Dendritic cell treated with granulocyte-macrophage colony-stimulating factor and Interleukin-4, amounts not matched to agents 40 ng/mL and 50 ng/mL, for 4 days (primary cell): Measurements from ENCODE around the gene ZDHHC1.

ENCODE experiments used
- H3K27ac Mint-ChIP-seq: one replicate; pipeline ENCODE4 v1.8.0; 2022; ENCODE audit warnings: mild to moderate bottlenecking, mixed read lengths
- H3K27me3 Mint-ChIP-seq: one replicate; pipeline ENCODE4 v1.8.0; 2022; ENCODE audit warnings: mild to moderate bottlenecking, mixed read lengths
- H3K36me3 Mint-ChIP-seq: one replicate; pipeline ENCODE4 v1.8.0; 2022; ENCODE audit warnings: low read depth, mixed read lengths
- H3K4me1 Mint-ChIP-seq: one replicate; pipeline ENCODE4 v1.8.0; 2022; ENCODE audit warnings: low read depth, mixed read lengths
- H3K4me3 Mint-ChIP-seq: one replicate; pipeline ENCODE4 v1.8.0; 2022; ENCODE audit warnings: mild to moderate bottlenecking, moderate library complexity, mixed read lengths
- H3K9me3 Mint-ChIP-seq: one replicate; pipeline ENCODE4 v1.8.0; 2022; ENCODE audit warnings: mixed read lengths
- intact Hi-C: fragments of 100-400 bp; cut with micrococcal nuclease; formaldehyde crosslinking; loops from one replicate; pipeline ENCODE4 v1.15.0; 2022

ZDHHC1 gene

DNA sequence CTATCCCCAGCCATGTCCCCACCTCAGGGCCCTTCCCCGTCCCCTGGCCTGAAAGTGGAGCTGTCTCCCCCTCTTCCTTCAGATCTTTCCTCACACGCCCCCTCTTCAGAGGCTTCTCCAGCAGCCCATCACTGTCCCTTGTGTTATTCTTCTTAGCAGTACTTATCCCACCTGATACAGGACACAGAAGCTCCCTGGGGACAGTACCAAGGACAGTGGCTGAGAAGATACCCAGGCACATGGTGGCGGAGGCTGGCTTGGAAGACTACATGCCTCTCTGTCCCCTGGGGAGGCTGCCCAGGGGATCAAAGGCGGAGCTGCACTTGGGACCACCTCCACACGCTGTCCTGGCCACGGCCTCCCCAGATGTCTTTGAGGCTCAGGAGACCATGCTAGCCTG lies 38.6 kb upstream of the ZDHHC1 start:
- intact Hi-C loops, result no loop called here
- no peaks in the 10 kb centered on the region for H3K27me3 Mint-ChIP-seq
- no peaks in the 10 kb centered on the region for H3K9me3 Mint-ChIP-seq
- H3K36me3 Mint-ChIP-seq, result peaks cover 88% of the 10 kb centered on the region
- H3K4me1 Mint-ChIP-seq, result peaks cover 73% of the 10 kb centered on the region
- H3K27ac Mint-ChIP-seq, result peak overlapping the region; percentile 8
- no peak overlapping the region for H3K4me3 Mint-ChIP-seq

DNA sequence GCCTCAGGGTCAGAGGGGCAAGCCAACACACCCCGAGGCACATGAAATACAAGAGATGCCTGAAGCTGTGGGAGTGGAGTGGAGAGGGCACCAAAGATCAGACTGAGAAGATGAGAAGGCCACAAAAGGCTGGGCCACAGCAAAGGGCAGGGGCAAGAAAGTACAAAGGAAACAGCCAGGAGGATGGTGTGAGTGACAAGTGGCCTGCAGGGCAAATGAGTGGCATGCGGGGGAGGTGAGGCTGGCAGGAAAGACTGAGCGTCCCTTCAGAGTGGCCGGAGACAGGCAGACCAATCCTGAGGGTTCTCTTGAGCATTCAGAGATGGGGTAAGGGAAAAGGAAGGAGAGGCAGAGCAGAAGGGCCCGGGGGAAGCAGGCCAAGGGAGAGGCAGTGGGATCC lies 37.8 kb upstream of the ZDHHC1 start:
- Mint-ChIP-seq H3K4me3 (no peak overlapping the region), H3K4me1 (peaks cover 66% of the 10 kb centered on the region), H3K9me3 (no peaks in the 10 kb centered on the region), H3K27ac (no peak overlapping the region), H3K27me3 (no peaks in the 10 kb centered on the region), H3K36me3 (peaks cover 93% of the 10 kb centered on the region)
- intact Hi-C loops, result no loop called here

DNA sequence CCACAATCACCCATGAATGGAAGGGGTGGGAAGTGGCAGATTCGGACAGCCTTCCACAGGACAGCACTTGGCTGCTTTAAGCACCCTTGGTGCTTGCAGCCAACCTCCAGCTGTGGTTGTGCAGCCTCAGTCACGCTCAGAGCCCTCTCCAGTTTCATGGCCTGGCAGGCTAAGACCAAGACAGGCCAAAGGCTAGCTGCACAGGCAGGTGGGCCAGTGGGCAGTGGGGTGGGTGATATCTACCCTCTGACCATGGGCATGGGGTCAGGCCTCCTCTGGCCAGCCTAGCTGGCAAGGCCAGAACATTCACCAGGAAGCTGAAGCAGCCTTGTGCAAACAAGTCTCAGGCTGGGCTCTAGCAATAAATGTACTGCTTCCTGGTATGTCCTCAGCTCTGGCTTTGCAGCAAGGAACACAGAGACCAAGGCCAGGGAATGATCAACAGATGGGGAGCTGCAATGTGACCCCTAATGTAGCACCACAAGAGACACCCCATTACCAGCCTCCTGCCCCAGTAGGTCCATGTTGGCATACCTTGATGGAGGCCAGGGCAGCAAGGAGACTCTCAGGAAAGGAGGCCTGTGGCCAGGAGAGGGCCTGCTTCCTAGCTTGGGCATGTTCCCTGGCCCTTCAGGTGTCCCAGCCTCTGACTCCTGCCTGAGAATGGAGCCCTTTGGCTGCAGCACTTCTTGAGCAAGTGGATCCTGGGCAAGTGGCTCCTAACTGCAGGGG lies 35.6 kb upstream of the ZDHHC1 start:
- H3K27ac Mint-ChIP-seq, result no peak overlapping the region
- intact Hi-C loops, result no loop called here
- no peak overlapping the region for H3K4me3 Mint-ChIP-seq
- H3K27me3 Mint-ChIP-seq, result no peaks in the 10 kb centered on the region
- peaks cover 98% of the 10 kb centered on the region for H3K36me3 Mint-ChIP-seq
- peaks cover 48% of the 10 kb centered on the region for H3K4me1 Mint-ChIP-seq
- H3K9me3 Mint-ChIP-seq, result no peaks in the 10 kb centered on the region

DNA sequence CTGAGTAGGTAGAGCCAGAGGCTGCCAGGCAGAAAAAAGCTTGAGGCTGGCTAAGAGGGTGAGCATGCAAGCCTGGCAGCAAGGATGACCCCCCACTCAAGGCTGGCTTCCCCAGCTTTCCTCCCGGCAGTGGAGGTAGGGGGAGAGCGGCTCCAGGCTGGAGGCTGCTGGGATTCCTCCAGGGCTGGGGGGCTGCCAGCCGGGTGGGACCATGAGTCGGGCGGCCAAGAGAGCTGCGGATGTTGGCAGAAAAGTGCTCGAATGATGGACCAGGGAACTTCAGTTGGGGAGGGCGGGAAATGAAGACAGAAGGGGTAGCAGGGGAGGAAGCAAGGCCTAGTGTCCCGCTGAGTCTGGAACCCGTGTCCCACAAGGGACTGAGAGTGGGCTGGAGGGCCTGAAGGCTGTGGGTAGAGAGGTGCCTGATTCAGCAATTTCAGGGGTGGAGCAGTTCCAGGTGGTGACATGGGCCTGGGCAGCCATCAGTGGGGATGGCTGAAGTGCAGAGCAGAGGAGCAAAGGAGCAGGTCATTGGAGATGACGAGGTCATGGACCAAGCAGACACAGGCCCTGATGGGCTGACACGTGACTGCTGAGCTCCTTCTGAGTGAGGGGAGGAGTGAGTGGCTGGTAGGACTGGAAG lies 34.9 kb upstream of the ZDHHC1 start:
- no peak overlapping the region for H3K4me3 Mint-ChIP-seq
- H3K4me1 Mint-ChIP-seq, result peaks cover 48% of the 10 kb centered on the region
- no peaks in the 10 kb centered on the region for H3K9me3 Mint-ChIP-seq
- H3K36me3 Mint-ChIP-seq, result peaks cover 98% of the 10 kb centered on the region
- H3K27ac Mint-ChIP-seq, result no peak overlapping the region
- intact Hi-C loops, result no loop called here
- no peaks in the 10 kb centered on the region for H3K27me3 Mint-ChIP-seq

DNA sequence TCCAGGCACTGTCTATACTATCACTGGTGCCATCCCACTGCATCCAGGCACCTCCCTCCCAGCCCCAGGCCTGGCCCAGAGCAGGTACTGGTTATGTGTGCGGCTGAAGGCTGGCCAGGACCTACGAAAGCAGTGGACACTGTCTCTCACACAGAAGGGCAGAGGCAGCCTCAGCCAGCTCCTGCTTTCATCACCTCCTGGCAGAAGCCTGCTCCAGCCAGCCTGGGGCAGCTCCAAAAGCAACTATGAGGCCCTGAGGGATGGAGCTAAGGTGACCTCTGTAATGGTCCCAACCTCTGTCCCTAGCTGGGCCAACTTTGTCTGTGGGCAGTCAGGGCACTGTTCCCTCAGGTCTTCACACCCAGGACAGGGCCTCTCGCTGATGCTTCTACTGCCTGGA lies 33.5 kb upstream of the ZDHHC1 start:
- Mint-ChIP-seq H3K36me3 (peaks cover 100% of the 10 kb centered on the region), H3K27ac (no peak overlapping the region), H3K9me3 (no peaks in the 10 kb centered on the region), H3K4me1 (peaks cover 43% of the 10 kb centered on the region), H3K27me3 (no peaks in the 10 kb centered on the region), H3K4me3 (no peak overlapping the region)
- intact Hi-C loops, result no loop called here

DNA sequence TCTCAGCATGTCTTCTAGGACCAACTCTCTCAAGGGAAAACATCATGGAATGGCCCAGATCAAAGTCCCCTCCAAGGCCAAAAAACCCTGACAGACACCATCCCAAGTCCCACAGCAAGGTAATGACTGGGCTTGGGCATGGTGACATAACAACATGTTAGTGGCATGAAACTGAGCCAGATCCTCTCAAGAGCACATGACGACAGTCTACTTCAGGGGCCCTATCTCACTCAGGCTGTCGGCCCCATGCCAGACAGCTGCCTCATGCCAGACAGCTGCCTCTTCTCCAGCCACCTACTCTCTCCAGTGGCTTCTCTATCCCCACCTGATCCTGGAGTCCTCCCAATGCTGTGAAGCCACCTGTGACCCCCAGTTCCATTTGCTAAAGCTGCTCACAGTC lies 33.1 kb upstream of the ZDHHC1 start:
- Mint-ChIP-seq H3K4me3 (no peak overlapping the region), H3K27ac (no peak overlapping the region), H3K36me3 (peaks cover 100% of the 10 kb centered on the region), H3K9me3 (no peaks in the 10 kb centered on the region), H3K27me3 (no peaks in the 10 kb centered on the region), H3K4me1 (peaks cover 42% of the 10 kb centered on the region)
- intact Hi-C loops, result no loop called here

DNA sequence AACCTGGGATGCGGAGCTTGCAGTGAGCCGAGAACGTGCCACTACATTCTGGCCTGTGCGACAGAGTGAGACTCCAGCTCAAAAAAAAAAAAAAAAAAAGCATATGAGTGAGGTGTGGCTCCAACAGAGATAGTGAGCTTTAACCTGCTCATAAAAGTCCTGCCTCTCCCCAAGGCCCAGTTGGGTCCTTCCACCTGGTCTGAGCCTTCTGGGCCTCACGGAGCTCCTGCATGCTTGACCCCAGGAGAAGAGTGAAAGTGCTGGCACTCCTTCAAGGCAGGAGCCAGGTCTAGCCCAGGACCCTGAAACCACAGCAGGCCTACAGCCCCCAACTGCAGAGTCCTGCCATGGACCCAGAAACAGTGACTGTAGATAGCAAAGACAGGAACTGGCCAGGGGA lies 32.3 kb upstream of the ZDHHC1 start:
- intact Hi-C loops, result no loop called here
- no peaks in the 10 kb centered on the region for H3K9me3 Mint-ChIP-seq
- H3K36me3 Mint-ChIP-seq, result peaks cover 100% of the 10 kb centered on the region
- no peaks in the 10 kb centered on the region for H3K27me3 Mint-ChIP-seq
- no peak overlapping the region for H3K4me3 Mint-ChIP-seq
- peaks cover 36% of the 10 kb centered on the region for H3K4me1 Mint-ChIP-seq
- no peak overlapping the region for H3K27ac Mint-ChIP-seq

DNA sequence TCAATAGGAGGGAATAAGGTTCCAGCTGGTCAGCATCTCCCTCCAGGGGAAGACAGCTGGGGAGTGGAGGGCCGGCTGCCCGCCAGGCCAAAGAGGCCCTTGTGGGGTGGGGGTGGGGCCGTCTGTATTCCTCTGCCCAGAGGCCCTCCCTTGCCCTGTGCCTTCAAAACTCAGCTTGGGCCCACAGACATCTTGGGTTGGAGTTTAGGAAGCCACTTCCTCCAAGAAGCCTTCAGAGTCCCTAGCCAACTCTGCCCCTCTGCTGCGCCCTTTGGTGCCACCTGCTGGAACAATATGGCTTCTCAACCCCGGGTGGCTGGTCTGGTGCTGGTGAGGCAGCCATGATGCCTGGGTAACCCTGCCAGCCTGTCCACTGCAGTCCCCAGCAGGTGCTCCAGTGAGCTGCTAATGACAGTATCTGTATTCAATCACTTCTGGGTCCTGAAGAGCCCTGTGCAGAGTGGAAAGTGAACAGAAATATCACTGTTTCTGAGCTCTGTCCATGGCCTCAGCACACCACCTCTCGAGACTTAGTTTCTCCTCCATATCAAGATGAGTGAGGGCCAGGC lies 31.3 kb upstream of the ZDHHC1 start:
- H3K36me3 Mint-ChIP-seq, result peaks cover 100% of the 10 kb centered on the region

DNA sequence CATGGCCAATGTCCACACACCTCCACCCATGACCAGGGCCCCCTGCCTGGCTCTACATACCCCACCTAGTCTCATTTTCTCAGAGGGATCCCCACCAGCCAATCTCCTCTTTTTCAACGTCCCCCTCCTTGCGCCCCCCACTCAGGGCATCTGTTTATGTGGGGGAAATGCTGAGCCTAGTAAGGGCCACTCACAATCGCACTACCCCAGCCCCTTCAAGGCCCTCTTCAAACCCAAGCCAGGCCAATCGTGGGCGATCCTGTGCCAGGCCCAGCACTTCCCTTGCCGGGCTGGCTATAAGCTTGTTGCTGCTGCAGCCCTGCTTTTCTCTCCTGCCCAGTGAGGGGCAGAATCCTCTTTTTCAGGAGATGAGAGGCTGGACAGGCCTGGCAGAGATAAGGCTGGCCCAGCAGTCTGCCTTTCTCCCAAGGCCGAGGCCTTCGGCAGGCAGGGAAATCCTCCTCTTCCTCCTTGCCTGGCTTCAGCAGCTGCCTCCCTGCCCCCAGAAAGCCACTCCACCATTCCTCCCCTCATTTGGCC lies 30.8 kb upstream of the ZDHHC1 start:
- intact Hi-C loops, result no loop called here
- peak overlapping the region; percentile 28 for H3K27ac Mint-ChIP-seq

More for the DNA sequence above, 31.3 kb upstream of the ZDHHC1 start:
- peak overlapping the region; percentile 28 for H3K27ac Mint-ChIP-seq
- intact Hi-C loops, result no loop called here
- no peaks in the 10 kb centered on the region for H3K9me3 Mint-ChIP-seq
- no peaks in the 10 kb centered on the region for H3K27me3 Mint-ChIP-seq
- H3K4me1 Mint-ChIP-seq, result peaks cover 36% of the 10 kb centered on the region
- H3K4me3 Mint-ChIP-seq, result no peak overlapping the region

DNA sequence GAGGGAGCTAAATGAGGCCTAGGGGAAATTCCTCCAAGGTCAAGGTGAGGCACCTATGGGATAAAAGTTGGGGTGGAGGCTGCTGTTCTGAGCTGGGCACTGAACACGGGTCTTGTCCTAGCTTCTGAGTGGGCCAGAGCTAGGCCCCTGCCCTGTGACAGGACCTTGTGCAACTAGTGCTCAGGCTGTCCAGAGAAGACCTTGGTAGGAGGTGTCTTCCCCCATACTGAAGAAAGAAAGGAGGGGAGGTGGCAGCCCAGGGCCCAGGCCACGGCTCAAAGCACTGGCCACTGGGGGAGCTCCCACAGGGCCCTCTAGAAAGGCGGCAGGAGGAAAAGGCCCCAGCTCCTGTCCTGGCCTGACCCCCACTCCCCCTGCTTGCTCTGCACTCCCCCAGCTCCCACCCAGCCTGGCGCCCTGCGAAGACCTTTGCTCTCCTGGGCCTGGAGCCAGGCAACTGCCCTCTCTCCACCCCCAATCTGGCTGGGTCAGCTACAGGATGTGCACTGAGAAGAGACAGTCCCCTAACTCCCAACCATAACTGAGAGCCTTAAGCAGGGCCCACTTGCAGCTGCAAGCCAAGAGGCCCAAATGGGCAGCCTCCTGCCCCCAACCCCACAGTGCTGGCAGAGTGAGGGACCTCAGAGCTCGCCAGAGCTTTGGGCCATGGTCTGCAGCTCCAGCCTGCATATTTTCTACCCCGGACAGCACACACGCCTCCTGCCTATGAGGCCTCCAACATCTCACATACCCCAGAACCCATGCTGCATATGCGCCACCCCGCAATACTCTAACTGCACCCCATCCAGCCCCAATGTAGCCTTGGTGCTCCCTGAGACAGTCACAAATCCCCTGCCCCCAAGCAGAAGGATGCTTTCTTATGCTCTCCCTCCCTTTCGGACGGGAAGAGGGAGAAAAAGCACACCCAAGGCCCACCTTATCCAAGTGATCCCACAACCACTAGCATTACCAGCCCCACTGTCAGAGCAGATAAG lies 29.9 kb upstream of the ZDHHC1 start:
- H3K4me3 Mint-ChIP-seq, result no peak overlapping the region
- no peaks in the 10 kb centered on the region for H3K9me3 Mint-ChIP-seq
- intact Hi-C loops, result no loop called here
- no peaks in the 10 kb centered on the region for H3K27me3 Mint-ChIP-seq
- H3K4me1 Mint-ChIP-seq, result peaks cover 33% of the 10 kb centered on the region
- H3K27ac Mint-ChIP-seq, result peak overlapping the region; percentile 28
- H3K36me3 Mint-ChIP-seq, result peaks cover 100% of the 10 kb centered on the region

More for the DNA sequence above, 30.8 kb upstream of the ZDHHC1 start:
- Mint-ChIP-seq H3K4me3 (no peak overlapping the region), H3K4me1 (peaks cover 36% of the 10 kb centered on the region), H3K36me3 (peaks cover 100% of the 10 kb centered on the region), H3K27me3 (no peaks in the 10 kb centered on the region), H3K9me3 (no peaks in the 10 kb centered on the region)

DNA sequence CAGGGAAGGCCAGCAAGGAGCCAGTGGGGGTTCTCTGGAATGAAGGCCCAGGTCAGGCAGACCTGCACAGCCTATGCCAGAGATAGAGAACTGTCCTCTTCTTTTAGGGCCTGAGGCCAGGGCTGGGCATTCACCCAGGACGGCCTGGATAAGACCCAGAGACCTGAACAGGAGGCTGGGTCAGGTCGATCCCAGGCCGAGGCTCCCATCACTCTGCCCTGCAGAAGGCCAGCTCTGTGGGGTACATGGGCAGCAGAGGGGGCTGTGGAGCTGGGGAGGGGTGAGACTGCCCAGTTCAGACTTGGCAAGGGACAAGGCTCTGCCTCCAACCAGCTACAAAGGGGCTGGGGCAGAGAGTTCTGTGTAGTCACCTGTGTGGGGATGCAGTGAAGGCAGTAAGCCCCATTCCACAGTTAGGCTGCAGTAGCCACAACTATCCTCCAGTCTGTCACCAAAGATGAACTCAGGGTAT lies 29.2 kb upstream of the ZDHHC1 start:
- Mint-ChIP-seq H3K4me3 (no peak overlapping the region), H3K27ac (no peak overlapping the region), H3K9me3 (no peaks in the 10 kb centered on the region), H3K36me3 (peaks cover 100% of the 10 kb centered on the region), H3K4me1 (peaks cover 26% of the 10 kb centered on the region), H3K27me3 (no peaks in the 10 kb centered on the region)
- intact Hi-C loops, result no loop called here

DNA sequence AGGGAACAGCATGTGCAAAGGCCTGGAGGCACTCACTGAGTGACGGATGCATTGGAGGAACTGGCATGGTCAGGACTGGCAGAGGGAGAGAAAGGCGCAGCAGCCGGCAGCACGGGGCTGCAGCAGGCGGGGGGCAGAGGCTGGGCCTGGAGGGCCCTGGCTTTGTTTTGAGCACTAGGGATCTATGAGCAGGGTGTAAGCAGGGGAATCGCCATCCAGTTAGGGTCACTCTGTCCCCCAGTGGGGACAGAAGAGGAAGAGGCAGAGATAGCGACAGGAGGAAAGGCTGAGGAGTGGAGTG lies 28.8 kb upstream of the ZDHHC1 start:
- Mint-ChIP-seq H3K4me1 (peaks cover 22% of the 10 kb centered on the region), H3K4me3 (no peak overlapping the region), H3K36me3 (peaks cover 100% of the 10 kb centered on the region), H3K27me3 (no peaks in the 10 kb centered on the region), H3K9me3 (no peaks in the 10 kb centered on the region), H3K27ac (no peak overlapping the region)
- intact Hi-C loops, result no loop called here

DNA sequence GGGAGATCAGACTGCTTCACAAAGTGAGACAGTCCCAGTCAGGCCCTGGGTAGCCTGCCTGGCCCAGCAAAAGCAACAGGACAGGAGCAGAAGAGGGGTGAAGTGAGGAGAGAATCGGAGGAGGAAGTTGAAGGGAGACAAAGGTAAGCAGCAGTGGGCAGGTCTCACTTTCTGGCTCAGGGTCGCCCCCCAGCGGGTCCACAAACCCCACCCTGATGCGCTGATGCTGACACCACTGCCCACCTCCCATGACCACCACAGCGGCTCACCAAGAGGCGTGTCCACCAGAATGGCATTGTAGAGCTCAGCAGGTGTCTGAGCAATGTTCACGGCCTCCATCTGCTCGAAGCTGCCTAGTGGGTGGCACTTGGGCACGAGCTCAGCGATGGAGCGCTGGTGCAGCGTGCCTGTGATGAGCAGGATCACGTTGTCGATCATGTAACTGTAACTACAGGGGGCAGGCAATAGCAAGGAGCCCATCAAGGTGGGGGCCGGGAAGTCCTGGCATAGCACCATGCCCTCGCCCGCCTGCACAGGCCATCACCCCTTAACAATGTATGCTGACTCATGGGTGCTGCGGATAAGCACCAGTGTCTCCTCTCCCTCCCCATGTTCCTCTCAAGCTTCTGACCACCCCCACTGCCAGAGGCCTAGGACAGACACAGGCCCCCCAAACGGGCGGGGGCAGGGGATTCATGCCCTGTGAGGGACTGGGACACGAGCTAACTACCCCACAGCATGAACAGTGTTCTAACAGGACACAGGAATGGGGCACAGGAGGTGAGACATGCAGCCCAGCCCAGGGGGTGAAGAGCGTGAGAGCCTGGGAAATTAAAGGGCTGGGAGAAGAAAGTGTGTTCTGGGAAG lies 28.2 kb upstream of the ZDHHC1 start:
- no peaks in the 10 kb centered on the region for H3K27me3 Mint-ChIP-seq
- no peaks in the 10 kb centered on the region for H3K9me3 Mint-ChIP-seq
- no peak overlapping the region for H3K4me3 Mint-ChIP-seq
- H3K27ac Mint-ChIP-seq, result no peak overlapping the region
- H3K4me1 Mint-ChIP-seq, result peaks cover 20% of the 10 kb centered on the region
- H3K36me3 Mint-ChIP-seq, result peaks cover 100% of the 10 kb centered on the region
- intact Hi-C loops, result no loop called here
